ENCODE results near the gene STAG1.
"Not testable (repeated sequence)": the region's sequence is repeated elsewhere in the genome, so short reads cannot be mapped to it uniquely, and the experiment has no call there.

STAG1 gene

DNA sequence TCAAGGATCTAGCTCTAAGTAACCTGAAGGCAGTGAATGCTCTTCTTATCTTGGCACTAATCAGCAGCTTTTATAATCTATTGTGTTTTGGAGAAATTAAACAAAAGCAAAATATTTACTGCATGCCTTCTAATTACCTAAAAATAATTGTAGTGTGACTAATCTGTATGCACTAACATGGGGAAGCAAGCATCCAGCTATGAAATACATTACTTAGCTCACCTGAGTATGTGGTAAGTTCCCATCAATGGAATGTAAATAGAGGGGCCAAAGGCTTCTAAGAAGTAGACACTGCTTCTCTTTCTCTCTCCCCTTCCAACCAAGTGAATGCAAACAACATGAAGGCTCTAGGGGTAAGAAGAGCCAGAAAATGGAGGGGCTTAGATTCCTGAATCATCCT is 165.6 kb downstream of the STAG1 start:
- DNase-seq (ENCODE audit: low read depth) = no peak

DNA sequence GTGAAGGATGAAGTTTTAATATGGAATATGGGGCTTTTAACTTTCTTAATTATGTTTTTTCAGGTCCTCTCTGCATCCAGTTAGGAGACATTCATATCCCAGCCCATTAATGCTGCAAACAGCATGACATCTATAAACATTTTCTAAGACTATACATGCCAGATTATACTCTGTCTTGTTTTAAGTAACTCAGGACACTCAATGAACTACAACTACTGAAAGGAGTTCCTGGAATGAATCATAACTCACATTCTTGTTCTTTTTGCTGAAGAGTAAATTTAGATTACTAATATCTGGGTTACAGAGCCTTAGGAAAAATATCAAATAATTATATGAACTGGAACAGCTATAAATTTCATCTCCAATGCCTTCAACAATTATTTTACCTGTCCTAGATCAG is 167.4 kb downstream of the STAG1 start:
- no peak for DNase-seq (ENCODE audit: low read depth)

DNA sequence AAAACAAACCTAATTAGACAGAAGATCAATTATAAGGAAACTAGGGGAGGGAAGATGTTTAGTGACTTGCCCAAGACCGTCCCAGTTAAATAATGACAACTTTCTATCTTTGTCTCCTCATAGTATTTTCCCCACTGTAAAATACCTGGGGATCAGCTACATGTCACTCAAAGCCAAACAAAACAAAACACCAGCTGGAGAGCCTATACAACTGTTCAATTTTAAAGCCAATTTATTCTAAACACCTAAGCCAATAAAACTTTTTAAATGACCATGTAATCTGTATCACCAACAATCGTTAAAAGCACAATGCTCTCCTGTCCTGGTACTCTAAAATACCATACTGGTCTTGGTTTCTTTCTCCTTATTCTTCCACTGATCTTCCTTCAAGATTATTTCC is 168.4 kb downstream of the STAG1 start:
- no peak for DNase-seq (ENCODE audit: low read depth)

DNA sequence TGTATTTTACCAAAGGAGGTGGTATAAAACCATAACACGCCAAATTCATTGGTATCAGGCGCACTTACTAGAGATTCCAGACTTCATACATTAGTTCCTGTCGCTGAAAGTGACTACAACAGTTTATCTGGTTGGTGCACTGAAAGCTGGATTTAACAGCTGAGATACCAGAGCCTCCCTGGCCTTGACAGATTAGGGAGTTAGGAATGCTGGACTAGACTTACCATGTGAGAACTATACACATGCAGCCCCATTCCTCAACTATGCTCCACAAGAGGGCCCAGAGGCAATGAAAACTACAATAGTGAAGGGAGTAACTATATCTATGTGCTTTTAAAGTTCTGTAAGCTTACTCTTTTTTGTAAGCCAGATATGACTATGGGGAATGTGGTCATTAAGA is 174.4 kb downstream of the STAG1 start:
- DNase-seq (ENCODE audit: low read depth) = no peak

DNA sequence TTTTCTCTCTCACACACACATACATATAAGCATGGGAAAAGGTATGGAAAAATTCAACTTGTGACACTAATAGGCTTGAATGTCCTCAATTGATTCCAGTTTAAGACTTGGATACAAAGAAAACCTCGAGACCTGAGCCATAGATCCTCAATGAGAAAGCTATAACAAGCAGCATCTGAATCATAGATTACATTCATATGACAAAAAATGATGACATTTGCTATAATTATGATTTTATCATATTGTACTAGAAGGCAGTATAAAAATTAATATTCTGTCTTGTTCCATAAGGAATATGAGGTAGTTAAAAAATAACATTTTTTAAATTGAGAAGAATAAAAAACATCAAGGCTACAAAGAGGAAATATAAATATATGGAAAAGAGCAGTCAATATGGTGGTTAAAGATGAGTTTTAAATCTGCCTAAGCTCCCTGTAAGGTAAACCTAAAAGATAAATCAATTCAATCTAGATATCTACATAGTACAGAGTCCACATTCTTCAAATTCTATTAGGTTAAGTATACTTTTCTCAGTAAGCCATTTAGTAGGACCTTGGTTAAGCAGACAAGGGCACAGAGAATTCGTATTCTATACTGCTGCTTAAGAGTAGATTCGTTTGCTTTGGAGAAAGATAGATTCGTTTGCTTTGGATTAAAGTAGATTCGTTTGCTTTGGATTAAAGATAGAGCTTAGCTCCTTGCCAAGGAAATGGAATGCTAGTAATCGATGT is 175.7 kb downstream of the STAG1 start:
- DNase-seq (ENCODE audit: low read depth) = no peak

DNA sequence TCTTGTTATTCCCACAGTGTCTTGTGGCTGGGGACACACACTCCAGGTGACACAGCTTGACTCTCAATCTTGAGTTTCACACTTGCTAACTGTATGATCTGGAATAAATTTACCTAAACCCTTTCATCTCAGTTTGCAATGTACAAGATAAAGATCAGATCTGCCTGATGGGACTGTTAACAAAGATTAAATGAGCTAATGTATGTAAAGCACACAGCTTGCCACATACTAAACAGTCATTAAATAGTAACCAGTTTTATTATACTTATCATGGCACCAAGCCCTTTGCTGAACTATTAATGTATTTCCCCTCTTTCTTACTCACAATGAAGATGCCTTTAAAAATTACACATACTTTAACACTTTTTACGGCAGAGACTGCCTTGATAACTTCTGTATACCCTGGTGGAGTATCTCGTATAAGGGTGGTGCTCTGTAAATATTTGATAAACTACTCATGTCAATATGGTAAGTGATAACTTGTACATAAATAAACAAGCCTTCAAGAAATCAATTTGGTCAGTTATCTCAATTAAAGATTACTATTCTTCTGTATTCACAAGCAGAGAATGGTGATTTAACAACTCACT is 184.5 kb downstream of the STAG1 start:
- DNase-seq (ENCODE audit: low read depth) = no peak

DNA sequence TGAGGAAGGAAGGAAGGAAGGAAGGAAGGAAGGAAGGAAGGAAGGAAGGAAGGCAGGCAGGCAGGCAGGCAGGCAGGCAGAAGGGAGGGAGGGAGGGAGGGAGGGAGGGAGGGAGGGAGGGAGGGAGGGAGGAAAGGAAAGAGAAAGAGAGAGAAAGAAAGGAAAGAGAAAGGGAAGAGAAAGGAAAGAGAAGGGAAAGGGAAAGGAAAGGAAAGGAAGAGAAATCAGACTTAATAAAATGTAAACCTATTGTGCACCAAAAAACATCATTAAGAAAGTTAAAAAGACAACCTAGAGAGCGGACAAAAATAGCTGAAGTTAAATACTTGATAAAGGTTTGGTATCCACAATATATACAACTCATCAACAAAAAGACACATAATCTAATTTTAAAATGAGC is 187.2 kb downstream of the STAG1 start:
- not testable (repeated sequence) for DNase-seq (ENCODE audit: low read depth)

DNA sequence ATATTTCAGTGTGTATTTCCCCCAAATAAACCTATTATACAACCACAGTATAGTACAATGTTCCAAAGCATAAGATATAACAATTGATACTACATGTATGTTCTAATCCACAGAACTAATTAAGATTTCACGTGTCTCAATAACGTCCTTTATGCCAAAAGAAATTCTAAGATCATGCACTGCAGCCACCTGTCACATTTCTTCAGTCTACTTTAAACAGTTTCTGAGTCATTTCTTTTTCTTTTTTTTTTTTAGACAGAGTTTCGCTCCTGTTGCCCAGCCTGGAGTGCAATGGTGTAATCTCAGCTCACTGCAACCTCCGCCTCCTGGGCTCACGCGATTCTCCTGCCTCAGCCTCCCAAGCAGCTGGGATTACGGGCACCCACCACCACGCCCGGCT is 190.2 kb downstream of the STAG1 start:
- no peak for DNase-seq (ENCODE audit: low read depth)

DNA sequence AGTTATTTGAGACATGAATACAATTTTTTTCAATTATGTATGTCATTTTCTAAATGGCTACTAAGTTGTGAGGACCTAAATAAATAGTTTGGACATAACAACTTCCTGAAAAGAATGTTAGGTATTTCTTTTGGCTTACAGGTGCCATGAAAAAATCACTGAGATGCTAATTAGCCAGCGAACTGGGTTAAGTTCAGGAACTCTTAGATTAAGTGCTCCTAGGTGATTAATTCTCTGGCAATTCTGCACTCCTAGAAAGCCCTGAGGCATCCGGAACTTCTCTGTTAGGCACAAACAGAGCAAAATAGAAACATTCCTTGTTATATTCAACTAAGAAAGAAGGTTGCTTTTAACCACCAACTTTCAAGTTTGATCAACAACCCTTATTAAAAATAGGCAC is 192.3 kb downstream of the STAG1 start:
- no peak for DNase-seq (ENCODE audit: low read depth)

DNA sequence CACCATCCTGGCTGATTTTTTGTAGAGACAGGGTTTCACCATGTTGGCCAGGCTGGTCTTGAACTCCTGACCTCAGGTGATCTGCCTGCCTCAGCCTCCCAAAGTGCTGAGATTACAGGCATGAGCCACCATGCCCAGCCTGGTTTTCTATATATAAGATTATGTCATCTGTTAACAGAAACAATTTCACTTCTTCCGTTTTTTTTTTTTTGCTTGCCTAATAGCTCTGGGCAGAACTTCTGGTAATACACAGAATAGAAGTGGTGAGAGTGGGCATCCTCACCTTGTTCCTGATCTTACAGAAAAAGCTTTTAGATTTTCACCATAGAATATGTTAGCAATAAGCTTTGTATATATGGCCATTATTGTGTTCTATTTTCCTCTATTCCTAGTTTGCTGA is 202.7 kb downstream of the STAG1 start:
- DNase-seq (ENCODE audit: low read depth) = not testable (repeated sequence)

DNA sequence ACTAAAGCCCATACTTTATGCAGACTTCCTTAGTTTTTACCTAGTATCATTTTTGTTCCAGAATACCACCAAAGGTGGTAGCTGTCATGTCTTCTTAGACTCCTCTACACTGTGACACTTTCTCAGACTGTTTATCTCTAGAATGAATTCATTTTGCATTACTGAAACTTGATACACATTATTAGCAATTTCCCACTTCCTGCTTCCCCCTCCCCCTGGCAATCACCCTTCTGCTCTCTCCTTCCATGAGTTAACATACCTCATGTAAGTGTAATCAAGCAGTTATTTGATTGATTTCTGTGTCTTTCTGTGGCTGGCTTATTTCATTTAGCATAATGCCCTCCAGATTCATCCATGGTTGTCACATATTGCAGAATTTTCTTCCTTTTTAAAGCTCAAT is 204.9 kb downstream of the STAG1 start:
- no peak for DNase-seq (ENCODE audit: low read depth)

DNA sequence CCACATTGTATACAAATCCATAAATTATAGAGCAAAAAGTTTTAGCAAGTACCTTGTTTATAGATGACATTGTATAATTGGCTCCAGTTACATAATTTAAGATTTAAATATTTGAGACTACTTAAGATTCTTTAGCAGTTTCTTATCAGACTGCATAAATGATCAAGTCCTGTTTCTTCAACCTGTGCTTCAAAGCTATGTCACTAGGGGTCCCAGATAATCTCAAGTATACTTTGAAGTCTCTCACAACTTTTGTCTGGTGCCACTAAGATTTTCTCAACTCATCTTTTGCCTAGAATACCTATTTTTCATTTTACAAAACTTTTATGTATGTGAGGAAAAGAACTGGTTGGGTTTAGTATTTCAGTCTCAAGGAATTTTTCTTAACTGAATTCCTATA is 205.5 kb downstream of the STAG1 start:
- no peak for DNase-seq (ENCODE audit: low read depth)

DNA sequence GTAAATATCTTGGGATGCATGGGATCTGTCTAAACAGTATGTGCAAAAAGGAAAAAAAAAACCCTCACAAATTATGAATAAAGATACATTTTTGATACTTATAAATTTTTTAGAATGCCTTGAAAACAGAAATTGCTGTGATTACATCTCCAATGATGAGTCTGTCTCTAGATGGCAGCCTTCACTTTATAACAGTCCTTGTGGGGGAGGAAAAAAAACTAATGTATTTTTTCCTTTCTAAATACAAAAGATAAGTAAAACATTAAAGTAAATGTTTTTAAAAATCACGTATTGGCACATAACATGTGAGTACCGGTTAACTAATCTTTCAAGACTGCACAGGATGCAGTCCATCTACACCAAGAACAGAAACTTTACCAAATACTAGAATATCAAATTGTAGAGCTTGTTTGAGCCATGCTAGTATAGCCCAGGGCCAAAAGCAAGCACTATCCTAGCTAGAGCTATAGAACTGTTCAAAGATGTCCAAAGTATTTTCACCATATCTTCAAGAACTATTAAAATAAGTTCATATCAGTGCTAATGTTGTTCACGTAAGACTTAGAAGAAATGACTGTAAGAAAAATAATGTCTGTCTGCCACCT is 206.4 kb downstream of the STAG1 start:
- DNase-seq (ENCODE audit: low read depth) = no peak

DNA sequence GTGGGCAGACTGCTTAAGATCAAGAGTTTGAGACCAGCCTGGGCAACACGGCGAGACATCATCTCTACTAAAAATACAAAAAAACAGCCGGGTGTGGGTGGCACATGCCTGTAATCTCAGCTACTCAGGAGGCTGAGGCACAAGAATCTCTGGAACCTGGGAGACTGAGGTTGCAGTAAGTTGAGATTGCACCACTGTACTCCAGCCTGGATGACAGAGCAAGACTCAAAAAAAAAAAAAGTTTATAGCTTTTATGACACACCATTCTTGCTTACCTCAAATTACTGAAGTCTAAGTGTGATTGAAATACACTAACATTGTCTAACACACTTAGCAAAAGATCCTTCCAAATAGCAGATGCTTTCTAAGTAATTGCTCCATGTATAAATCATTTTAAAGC is 207.6 kb downstream of the STAG1 start:
- DNase-seq (ENCODE audit: low read depth) = no peak

DNA sequence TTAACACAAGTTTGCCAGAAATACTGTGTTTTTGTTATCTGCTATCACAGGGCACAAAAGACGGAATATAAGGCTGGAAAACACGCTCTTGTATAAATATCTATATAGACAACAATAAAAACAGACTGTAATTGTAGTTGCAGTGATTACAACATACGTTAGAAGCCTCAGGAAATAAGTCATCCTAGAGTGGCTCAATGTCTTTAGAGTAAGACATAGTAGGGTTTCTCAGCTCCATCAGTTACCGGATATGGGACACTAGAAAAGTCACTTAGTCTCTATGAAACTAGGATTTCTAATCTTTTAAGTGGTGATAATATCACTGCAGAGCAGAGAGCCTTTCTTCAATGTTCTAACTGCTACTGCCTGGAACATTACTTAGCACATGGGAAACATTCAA is 208.8 kb downstream of the STAG1 start:
- DNase-seq (ENCODE audit: low read depth) = no peak

DNA sequence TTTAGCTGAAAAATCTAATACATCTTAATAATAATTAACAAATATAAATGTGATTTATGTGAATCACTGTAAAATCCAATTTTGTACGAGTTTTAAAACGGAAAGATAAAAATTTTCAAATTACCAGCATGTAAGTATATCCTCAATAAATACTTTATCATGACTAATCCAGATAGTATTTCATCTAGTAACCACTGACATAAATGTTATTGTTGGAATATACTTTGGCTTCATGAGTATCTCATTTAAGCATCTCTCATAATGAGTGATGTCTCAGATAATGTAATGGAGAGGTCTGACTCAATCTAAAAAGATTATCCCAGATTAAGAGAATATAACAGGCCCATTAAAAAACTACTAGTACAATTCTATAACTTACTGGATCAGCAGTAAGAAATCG is 216.3 kb downstream of the STAG1 start:
- DNase-seq (ENCODE audit: low read depth) = no peak

DNA sequence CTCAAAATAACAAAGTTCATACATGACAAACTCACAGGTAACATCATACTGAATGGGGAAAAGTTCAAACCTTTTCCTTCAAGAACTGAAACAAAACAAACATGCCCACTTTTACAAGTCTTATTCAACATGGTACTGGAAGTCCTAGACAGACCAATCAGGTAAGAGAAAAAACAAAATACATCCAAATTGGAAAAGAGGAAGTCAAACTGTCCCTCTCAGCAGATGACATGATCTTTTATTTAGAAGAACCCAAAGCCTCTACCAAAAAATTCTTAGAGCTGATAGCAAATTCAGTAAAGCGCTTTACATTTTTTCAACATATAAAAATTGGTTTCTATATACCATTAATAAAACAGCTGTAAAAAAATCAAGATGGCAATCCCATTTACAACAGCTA is 219.4 kb downstream of the STAG1 start:
- no peak for DNase-seq (ENCODE audit: low read depth)

DNA sequence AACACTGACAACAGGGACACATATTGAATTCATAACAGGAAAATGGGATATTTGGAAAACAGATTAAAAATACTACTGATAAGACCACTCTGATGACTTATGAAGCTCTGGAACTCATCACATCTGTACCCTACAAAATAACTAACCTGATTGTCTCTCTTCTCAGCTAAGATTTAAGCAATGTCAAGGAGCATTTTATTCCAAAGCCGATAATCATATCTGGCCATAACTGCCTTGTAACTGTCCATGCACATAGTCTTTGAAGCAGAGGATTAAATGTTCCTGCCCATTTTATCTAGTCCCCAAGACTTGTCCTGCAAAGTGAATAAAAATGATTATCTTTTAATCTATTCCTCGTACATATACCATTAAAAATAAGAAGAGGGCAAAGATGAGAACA is 234.1 kb downstream of the STAG1 start:
- no peak for DNase-seq (ENCODE audit: low read depth)

DNA sequence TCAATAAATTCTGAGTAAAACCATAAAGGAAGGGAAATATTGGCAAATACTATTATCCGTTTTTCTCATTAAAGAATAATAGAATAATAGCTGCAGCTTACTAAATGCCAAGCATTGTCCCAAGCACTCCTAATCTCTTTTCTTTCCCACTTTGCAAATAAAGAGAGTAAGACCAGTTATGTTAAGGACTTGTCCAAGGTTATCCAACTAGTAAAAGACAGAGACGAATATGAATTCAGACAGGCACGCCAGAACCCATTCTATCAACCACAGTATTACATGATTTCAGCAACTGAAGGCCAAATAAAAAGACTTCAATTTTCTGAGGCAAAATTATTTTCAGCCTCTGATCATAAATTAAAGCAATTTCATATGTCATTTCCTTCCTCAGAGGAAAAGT is 235.5 kb downstream of the STAG1 start:
- DNase-seq (ENCODE audit: low read depth) = no peak

DNA sequence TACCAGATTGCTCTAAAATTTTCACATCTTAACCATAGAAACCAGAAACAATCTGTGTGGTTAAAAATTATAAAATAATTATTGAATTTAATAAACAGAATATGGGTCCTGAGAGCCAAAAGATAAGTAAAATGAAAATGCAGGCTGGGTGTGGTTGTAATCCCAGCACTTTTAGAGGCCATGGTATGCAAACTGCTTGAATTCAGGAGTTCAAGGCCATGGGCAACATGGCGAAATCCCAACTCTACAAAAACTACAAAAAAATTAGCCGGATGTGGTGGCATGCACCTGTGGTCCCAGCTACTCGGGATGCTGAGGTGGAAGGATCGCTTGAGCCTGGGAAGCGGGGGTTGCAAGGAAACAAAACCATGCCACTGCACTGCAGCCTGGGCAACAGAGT is 236.1 kb downstream of the STAG1 start:
- no peak for DNase-seq (ENCODE audit: low read depth)

DNA sequence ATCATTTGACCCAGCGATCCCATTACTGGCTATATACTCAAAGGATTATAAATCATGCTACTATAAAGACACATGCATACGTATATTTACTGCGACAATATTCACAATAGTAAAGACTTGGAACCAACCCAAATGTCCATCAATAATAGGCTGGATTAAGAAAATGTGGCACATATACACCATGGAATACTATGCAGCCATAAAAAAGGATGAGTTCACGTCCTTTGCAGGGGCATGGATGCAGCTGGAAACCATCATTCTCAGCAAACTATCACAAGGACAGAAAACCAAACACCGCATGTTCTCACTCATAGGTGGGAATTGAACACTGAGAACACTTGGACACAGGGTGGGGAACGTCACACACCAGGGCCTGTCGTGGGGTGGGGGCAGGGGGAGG is 237.6 kb downstream of the STAG1 start:
- not testable (repeated sequence) for DNase-seq (ENCODE audit: low read depth)

DNA sequence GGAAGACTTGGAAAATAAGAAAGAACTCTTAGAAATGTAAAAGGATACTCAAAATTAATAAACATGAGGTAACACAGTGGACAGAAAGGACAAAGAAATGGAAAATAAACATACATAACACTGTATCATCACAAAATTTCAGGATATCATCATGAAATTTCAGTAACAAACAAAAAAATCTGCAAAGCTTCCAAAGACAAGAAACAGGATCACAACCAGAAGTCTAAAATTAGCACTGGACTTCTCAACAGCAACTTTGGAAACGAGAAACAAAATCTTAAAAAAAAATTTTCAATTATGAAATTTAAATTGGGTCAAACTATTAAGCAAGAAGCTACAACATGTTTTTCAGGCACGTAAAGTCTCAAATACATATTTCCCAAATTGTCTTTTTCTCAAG is 238.8 kb downstream of the STAG1 start:
- no peak for DNase-seq (ENCODE audit: low read depth)

DNA sequence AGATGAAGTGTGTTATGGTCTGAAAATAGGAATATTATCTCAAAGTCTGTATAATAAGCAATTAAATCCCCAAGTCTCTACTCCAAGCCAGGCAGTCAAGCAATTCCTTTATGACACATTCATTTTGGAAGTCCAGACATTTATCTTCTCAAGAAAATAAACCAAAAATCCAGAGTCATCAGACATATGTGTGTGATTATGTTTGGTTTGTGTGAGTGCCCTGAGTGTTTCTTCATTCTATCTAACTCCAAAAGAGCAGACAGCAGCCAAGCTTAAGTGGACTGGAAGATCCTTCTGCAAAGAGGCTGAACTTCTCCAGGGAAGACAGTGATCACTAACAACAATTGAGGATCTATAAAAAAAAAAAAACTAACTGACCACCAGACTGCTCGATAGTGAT is 239.8 kb downstream of the STAG1 start:
- no peak for DNase-seq (ENCODE audit: low read depth)

DNA sequence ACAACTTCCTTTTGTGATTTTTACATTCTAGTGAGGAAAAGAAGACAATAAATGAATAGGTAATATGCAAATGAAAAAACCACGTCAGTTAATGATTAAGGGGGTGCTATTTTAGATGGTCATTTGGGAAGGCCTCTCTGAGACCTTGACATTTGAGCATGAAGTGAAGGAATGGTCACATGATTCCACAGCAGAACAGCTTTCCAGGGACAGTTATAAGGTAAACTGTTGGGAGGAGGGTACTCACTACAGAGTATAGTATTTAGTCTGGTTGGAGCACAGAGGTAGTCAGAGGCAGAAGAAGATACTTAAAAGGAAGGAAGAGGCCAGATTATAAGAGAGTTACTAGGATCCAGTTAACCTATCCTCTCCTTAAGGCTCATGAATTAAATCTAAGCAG is 246.5 kb downstream of the STAG1 start:
- no peak for DNase-seq (ENCODE audit: low read depth)

Measured in CMK (cell line).